Measurements from ENCODE around the gene RINT1.

RINT1 gene

GRCh38 chr7:105530126-105530525 lies 1.9 kb upstream of the RINT1 start:
- no peak overlapping the region for H3K27ac ChIP-seq
- H3K36me3 ChIP-seq: peaks cover 12% of the 10 kb centered on the region
- DNase-seq: no peak
- no peak overlapping the region for H3K4me3 ChIP-seq (ENCODE audit: low read depth, low read length)
- H3K9me3 ChIP-seq (ENCODE audit: severe bottlenecking): no peaks in the 10 kb centered on the region
- TF ChIP-seq, protein P1, sequence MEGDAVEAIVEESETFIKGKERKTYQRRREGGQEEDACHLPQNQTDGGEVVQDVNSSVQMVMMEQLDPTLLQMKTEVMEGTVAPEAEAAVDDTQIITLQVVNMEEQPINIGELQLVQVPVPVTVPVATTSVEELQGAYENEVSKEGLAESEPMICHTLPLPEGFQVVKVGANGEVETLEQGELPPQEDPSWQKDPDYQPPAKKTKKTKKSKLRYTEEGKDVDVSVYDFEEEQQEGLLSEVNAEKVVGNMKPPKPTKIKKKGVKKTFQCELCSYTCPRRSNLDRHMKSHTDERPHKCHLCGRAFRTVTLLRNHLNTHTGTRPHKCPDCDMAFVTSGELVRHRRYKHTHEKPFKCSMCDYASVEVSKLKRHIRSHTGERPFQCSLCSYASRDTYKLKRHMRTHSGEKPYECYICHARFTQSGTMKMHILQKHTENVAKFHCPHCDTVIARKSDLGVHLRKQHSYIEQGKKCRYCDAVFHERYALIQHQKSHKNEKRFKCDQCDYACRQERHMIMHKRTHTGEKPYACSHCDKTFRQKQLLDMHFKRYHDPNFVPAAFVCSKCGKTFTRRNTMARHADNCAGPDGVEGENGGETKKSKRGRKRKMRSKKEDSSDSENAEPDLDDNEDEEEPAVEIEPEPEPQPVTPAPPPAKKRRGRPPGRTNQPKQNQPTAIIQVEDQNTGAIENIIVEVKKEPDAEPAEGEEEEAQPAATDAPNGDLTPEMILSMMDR (IDR thresholded peaks at IDR 0.05; ENCODE audit: low read depth, low read length): no peak
- no peaks in the 10 kb centered on the region for H3K27me3 ChIP-seq (ENCODE audit: insufficient read depth, low read depth, severe bottlenecking)

DNA sequence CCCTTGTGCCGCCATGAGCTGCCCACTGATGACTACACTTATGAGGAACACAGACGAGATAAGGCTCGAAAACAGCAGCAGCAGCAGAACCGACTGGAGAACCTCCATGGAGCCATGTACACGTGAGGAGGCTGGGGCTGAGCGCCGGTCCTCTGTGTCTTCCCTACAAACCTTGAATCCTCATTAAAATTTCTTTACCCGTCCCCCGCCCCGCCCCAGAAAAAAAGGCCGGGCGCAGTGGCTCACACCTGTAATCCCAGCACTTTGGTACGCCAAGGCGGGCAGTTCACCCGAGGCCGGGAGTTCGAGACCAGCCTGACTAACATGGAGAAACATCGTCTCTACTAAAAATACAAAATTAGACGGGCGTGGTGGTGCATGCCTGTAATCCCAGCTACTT lies 1.5 kb upstream of the RINT1 start:
- Histone ChIP-seq H3K27me3 (ENCODE audit: insufficient read depth, low read depth, severe bottlenecking) (no peaks in the 10 kb centered on the region), H3K4me3 (ENCODE audit: low read depth, low read length) (no peak overlapping the region), H3K27ac (no peak overlapping the region), H3K9me3 (ENCODE audit: severe bottlenecking) (no peaks in the 10 kb centered on the region), H3K36me3 (peaks cover 15% of the 10 kb centered on the region)
- TF ChIP-seq, protein P1 (IDR thresholded peaks at IDR 0.05; ENCODE audit: low read depth, low read length): no peak
- no peak for DNase-seq

GRCh38 chr7:105532709-105533460 lies 884 bp downstream of the RINT1 start:
- Histone ChIP-seq H3K9me3 (ENCODE audit: severe bottlenecking) (no peaks in the 10 kb centered on the region), H3K27me3 (ENCODE audit: insufficient read depth, low read depth, severe bottlenecking) (no peaks in the 10 kb centered on the region), H3K4me3 (ENCODE audit: low read depth, low read length) (peak overlapping the region; percentile 66), H3K36me3 (peaks cover 29% of the 10 kb centered on the region), H3K27ac (peak overlapping the region; percentile 89)
- DNase-seq: no peak
- TF ChIP-seq, protein P1 (IDR thresholded peaks at IDR 0.05; ENCODE audit: low read depth, low read length): no peak

DNA sequence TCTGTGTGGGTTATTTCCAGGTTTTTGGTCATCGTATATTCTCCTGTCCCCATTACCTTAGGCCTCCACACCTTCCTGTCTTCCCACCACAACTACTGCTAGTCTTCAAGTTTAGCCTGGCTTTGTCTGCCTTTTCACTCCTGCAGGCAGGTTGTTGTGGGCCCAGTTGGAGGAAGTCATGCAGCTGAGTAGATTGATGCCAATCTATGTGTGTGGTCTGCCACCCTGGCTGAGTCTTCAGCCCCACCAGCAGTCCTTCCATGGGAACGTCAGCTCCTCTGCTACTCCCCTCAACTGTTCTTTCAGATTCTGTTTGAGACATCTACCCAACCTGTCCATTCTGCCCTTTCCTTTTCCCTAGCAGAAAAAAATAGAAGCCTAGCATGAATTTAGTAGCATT lies 6.3 kb downstream of the RINT1 start:
- Histone ChIP-seq H3K9me3 (ENCODE audit: severe bottlenecking) (no peaks in the 10 kb centered on the region), H3K27ac (no peak overlapping the region), H3K4me3 (ENCODE audit: low read depth, low read length) (no peak overlapping the region), H3K27me3 (ENCODE audit: insufficient read depth, low read depth, severe bottlenecking) (no peaks in the 10 kb centered on the region), H3K36me3 (peaks cover 69% of the 10 kb centered on the region)
- DNase-seq: no peak
- TF ChIP-seq, protein P1 (IDR thresholded peaks at IDR 0.05; ENCODE audit: low read depth, low read length): no peak

DNA sequence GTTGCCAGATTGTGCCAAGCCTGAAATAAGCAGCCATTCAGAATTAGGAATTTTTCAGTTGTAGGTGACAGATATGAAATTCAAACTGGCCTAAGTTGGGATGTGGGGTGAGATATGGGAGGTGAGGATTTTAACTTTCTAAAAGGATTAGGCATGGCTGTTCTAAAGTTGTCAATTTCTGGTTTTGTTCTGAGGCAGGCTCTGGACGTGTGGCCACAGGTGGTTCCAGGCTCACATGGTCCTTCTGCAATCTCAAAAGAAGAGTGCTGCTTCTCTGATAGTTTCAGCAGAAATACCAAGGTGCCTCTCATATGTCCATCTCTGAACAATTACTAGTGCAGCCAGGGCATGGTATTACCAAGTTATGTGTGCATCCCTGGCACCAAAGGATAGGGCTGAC lies 27.9 kb downstream of the RINT1 start:
- H3K4me3 ChIP-seq (ENCODE audit: low read depth, low read length): no peak overlapping the region
- H3K9me3 ChIP-seq (ENCODE audit: severe bottlenecking): no peaks in the 10 kb centered on the region
- H3K36me3 ChIP-seq: peaks cover 70% of the 10 kb centered on the region
- no peak overlapping the region for H3K27ac ChIP-seq
- DNase-seq: no peak
- TF ChIP-seq, protein P1 (IDR thresholded peaks at IDR 0.05; ENCODE audit: low read depth, low read length): no peak
- no peaks in the 10 kb centered on the region for H3K27me3 ChIP-seq (ENCODE audit: insufficient read depth, low read depth, severe bottlenecking)

GRCh38 chr7:105565190-105565589 lies 33.2 kb downstream of the RINT1 start:
- DNase-seq: no peak
- TF ChIP-seq, protein P1 (IDR thresholded peaks at IDR 0.05; ENCODE audit: low read depth, low read length): no peak
- Histone ChIP-seq H3K36me3 (peaks cover 51% of the 10 kb centered on the region), H3K9me3 (ENCODE audit: severe bottlenecking) (no peaks in the 10 kb centered on the region), H3K4me3 (ENCODE audit: low read depth, low read length) (no peak overlapping the region), H3K27ac (no peak overlapping the region), H3K27me3 (ENCODE audit: insufficient read depth, low read depth, severe bottlenecking) (no peaks in the 10 kb centered on the region)
